HG02884 (cell line): ENCODE measurements around the gene SYT9.
"Not testable (repeated sequence)": the region's sequence is repeated elsewhere in the genome, so short reads cannot be mapped to it uniquely, and the experiment has no call there.

Source experiments
- ATAC-seq: cut with Tn5 transposase; IDR thresholded peaks from one replicate; pipeline ENCODE4 v1.9.1; 2021; ENCODE audit warnings: mild to moderate bottlenecking, moderate library complexity; ENCODE audit not compliant: unreplicated experiment

The SYT9 gene

DNA sequence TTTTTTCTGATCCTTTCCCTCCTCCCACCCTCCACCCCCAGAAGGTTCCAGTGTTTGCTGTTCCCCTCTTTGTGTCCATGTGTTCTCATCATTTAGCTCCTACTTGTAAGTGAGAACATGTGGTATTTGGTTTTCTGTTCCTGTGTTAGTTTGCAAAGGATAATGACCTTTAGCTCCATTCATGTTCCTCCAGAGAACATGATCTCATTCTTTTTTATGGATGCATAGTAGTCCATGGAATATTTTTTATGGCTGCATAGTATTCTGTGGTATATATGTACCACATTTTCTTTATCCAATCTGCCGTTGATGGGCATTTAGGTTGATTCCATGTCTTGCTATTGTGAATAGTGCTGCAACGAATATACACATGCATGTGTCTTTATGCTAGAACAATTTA lies 83.7 kb downstream of the SYT9 start:
- ATAC-seq, result not testable (repeated sequence)

DNA sequence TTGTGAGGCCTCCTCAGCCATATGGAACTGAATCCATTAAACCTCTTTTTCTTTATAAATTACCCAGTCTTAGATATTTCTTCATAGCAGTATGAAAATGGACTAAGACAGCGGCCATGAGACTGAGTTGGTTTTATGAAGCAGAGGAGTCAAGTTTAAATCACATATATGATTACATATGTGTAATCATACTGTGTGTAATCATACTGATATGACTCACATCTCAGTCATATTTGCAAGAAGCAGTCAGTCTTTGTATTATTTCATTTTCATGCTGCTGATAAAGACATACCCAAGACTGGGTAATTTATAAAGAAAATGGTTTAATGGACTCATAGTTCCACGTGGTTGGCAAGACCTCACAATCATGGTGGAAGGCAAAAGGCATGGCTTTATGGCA lies 89.8 kb downstream of the SYT9 start:
- ATAC-seq, result no peak

DNA sequence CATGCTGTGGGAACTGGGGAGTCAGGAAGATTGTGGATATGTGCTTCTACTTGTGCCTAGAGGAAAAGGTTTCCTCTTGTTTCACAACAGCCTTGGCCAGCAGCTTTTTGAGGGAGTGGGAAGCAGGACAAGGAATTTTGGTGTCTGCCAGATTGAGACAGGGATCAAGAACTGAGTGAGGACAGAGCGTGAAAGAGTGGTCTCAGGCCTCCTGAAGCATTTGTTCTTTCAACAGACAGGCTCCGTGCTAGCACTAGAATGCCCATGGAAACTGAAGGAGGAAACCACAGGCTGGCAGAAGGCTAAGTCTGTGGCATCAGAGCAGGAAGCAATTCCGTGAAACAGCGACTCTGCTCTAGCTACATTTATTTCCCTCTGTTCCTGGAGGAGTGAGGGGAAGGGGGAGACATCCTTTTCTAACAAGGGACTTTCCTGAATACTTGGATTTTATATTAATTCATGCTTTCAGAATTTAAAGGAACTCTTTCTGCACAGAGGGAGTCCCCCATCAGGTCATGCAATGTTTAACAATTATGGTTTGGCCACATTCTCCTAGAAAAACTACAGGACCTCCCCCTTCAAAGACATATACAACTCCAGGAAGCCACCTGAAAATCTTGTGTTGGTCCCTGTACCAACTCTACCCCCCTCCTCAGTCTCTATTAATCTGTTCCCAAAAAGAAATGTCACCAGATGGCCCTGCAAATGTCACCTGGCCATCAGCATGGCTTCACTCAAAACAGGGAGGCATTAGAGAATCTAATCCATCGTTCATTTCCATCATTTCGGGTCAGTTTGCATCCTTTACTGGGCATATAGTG lies 96.1 kb downstream of the SYT9 start:
- ATAC-seq, result no peak

DNA sequence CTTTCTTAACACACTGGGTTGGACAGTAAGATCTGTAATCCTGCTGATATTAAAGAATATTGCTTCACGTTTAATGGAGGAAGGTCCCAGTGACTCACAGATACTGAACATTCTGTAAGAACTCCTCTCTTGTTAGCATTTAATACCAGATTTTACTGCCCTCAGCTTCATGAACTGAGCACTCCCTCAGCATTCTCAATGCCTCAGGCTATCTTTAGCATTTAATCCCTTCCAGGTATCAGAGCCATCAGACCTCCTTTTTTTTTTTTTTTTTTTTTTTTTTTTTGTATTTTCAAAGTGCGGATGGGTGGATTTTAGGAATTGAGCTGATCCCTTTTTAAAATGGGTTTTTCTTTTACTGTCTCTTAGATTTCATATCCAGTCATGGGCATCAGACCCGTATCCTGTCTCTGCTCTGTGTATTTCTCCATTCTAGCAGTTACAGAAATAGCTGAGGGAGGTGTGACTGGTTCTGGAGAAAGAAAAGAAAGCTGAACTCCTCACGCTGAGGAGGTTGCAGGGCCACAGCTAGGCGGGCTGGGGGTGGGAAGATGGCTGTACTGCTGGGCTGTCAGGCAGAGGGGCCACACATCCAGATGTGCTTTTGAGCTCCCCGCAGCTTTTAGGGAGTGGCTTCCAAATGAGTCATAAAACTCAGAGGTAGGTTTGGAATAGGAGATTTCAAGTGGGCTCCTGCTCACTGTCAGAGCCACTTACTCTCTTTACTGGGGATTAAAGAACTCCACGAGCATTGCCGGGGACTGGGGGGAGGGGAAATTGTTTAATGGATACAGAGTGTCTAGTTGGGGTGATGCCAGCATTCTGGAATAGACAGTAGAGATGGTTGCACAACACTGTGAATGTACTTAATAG lies 97.0 kb downstream of the SYT9 start:
- ATAC-seq, result no peak

DNA sequence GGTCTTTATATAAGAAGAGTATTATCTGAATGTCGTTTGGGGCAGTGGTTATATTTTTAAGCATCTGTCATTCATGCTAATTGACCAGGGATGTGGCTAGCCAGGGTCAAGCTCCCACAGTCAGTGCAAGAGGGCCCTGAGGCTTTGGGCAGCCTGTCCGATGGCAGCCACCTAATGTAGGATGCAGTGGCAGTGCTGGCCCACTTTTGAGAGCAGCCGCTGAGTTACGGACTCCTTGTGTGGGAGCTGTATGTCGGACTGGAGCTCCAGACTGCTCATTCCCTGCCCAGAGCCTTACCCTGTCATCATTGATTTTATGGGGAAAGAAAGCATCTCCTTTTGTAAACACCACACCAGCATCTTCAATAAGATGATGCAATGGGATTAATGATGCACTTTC lies 99.5 kb downstream of the SYT9 start:
- no peak for ATAC-seq

DNA sequence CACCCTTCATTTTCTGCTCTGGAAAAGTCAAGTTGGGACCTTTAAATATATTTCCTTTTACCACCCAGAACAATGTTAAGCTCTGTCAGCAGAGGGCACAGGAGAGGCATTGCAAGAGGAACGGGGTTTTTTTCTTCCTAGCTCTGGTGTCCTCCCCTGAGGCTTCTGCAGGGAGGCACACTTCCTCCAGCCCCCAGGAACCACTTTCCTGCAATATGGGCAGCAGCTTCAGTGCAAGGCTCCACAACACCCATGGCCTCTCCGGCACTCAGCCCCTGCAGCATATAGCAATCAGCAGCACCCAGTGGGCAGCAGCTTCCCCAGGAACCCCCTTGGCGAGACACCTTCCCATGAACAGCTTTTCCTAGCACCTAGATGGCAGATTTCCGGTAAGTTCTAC lies 101.4 kb downstream of the SYT9 start:
- ATAC-seq, result peak; percentile 63

DNA sequence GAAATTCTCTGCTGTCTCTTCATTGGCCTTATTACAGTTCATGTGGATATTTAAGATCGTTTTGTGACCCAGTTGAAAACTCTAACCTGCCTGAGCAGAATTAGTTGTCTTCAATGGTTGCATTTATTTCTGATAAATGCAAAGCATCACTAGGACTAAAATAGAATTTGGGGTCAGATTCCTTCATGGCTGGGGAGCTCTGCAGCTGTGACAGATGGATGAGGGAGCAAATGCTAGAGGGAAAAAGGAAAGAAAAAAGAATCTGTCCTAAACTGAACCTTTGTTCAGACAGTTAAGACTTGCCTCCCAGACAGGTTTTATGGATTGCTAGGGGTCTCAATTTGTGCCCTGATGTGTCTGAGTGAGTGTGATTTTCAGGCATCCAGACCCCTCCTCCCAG lies 113.0 kb downstream of the SYT9 start:
- no peak for ATAC-seq

DNA sequence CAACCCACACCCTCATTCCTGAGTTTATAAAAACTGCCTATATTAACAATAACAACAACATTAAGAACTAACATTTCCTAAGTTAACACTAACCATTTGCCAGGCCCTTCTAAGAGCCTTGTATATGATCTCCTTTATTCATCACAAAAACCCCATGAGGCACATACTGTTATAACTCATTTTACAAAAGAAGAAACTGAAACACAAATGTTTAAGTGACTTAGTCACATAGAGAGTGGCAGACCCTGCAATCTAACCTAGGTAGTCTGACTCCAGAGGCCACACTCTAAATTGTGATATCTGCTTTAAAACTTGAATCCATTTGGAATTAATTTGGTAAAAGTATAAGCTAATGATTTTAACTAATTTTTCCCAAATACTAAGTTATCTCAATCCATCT lies 116.1 kb downstream of the SYT9 start:
- no peak for ATAC-seq

DNA sequence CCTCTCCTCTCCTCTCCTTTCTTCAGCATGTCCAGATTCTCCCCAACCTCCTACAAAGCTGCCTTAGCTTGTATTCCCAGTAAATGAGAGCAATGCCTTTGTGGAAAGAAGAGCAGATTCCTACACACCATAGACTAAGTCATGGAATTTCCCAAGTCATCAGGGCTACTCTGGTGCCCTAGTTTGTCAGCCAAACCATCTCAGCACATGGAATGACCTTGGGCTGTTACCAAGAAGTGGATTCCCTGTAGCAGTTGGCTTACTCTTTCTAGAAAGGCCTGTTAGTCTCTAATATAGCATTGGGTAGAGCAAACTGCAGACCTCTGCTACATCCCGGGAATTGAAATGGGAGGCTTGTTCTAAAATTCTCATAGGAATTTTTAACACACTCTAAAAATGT lies 124.7 kb downstream of the SYT9 start:
- no peak for ATAC-seq

DNA sequence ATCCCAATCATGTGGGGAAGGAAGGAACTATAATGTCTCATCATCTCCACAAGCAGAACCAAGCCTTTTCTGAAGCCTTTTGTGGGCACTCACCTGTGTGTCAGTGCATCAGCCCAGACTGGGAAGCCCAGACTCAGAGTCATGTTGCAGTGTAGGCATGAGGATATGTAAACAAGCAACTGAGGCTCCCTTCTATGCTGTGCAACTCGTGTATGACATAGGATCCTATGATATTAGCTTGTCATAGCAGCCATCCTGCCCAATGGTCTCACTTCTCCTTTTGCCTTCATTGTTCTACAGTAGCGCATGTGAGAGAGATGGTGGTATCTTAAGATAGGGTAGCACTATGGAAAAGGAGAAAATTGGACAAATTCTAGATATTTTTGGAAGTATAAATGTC lies 130.2 kb downstream of the SYT9 start:
- ATAC-seq, result no peak

DNA sequence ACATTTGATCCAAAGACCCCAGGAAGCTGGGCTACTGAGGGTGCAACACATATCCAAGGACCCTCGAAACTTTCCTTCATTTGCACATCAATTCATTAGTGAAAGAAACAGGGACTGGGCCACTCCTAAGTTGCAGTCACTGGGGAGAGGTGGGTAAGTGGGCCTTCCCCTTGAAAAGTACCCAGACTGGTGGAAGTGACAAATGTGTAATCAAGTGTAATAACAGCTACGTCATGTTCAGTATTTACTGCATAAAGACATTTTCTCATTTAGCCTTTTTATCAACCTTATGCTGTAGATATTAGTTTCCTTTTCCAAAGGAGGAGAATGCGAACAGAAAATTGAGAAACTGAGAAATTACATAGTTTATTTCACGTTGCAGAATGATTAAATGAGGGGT lies 131.7 kb downstream of the SYT9 start:
- no peak for ATAC-seq

DNA sequence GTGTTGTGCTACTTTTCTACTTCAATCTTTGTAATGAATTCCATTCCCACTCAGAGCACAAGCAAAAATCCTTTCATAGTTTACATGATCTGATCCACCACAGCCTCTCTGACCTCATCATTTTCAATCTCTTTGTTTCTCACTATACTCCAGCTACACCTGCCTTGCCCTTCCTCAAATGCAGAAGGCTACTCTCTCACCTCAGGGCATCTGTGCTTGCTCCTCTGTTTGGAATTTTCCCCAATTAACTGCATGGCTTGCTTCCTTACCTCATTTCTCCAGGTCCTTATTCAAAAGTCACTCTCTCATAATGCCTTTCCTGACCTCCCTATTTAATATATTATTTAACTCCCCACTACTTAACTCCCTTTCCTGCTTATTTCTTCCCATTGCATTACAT lies 133.0 kb downstream of the SYT9 start:
- no peak for ATAC-seq

DNA sequence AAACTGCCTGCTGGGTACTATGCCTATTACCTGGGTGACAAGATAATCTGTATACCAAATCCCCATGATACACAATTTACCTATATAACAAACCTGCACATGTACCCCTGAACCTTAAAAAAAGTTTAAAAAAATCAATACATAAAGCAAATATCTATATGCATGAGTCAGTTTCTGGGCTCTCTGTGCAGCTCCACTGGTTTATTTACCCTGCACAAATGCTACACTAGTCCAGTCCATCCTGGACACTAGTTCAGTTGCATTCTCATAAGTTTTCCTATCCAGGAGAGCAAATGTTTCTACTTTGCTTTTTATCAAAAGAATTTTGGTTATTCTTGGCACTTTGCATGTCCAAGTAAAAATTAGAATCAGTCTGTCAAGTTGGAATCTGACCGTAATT lies 133.8 kb downstream of the SYT9 start:
- ATAC-seq, result no peak

DNA sequence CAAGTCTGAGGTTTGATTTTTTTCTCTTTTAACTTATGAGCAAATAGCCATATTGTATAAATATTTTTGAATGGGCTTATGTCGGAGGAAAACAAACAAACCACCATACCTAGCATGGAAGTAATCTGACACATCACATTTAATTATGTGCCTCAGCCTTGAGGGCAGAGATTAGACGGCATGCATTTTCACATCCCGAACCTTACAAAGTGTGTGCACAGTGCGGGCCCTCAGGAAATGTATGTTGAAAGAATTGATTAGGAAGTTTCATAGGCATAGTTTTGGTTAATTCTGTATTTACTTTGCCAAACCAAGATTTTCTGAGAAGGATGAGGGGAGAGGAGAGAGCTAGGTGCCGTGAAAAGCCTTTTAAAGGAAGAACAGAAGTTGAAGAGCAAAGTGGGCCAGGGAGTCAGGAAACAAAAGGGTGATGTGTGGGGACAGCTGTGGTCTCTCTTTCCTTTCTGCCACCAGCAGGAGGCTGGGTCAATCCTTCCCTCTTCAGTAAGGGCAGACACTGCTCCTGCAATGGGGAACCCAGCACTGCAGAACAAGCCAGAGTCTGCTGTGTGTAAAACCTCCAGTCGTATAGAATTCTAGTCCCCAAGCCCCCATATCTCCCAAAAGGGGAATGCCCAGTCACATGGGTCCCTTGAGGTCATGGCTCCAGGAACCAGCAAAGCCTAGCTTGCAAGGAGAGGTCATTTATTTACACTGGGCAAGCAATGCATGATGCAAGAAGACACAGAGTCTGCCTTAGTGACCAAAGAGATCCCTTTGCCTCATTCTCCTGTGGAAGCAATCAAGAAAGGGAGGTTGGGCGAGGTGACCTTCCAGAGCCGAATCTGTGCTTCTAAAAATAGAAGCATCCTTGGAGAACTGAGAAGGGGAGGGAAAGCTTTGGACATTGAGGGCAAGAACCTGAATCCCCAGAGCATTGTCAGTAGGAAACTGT lies 162.5 kb downstream of the SYT9 start:
- no peak for ATAC-seq

DNA sequence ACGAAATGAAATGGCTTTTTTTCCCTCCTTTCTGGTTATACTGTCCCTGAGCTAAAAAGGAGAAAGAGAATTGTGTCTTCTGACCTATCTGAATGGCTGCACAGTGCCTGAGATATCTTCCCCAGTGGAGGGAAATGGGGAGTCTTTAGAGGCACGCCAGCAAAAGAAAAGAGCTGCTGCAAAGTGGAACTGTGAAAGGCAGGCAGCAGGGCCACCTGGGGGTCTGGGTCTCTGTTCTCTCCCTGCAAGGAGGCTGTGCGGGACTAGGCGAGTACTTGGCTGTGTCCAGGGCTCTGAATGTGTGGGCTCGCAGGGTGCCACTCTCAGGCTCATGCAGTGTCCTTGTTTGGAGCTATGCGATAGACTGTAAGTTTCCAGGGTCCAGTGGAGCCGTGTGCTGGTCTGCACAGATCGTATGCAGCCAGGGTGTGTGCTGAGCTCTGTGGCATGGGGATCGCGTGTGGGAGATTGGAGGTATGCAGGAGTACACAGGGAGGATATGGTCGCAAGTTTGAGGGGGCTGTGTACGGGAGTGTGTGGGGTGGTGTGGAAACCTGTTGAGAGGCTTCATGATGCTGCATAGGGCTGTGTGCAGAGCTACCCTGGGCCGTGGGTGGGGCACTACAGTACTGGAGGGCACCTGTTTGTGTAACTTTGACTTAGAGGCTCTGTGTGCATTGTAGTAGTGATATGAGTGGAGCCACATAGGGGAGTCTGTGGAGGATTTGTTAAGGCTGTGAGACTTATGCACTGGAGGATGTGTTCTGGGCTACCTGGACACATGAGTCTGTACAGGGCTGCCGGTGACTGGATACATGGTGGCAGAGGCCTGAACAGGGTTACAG lies 163.5 kb downstream of the SYT9 start:
- ATAC-seq, result no peak

DNA sequence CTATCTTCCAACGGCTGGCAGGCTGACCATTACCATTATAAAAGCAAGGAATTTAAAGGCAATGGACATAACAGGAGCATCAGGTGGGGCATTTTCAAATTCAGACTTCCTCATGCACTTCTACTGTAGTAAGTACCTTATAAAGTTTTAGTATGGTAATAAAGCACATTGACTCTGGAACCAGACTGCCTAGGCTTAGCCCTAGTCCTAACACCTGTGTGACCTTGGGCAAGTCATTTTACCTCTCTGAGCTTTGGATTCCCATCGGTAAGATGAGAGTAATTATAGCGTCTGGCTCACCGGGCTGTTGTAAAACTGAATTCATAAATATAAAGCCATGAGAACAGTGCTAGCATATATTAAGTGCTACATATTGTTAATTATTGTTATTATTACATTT lies 164.4 kb downstream of the SYT9 start:
- ATAC-seq, result no peak

DNA sequence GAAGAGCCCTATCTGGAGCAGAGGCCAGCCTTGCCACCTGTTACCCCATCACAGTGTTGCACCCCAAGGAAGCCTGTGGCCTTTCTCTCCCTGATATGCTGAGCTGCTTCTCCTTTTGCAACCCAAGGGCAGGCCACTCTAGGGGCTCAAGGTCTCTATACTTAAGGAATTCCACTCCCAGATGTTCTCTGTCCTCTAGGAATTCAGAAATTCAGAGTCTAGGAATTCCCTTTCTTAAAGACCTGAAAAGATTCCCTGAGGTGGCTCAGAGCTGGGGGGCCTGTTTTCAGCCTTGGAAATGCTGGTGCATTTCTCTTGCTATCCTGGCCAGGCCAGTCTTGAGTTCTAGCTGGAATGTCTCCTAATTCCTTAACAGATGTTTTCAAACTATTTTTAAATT lies 165.6 kb downstream of the SYT9 start:
- ATAC-seq, result no peak

DNA sequence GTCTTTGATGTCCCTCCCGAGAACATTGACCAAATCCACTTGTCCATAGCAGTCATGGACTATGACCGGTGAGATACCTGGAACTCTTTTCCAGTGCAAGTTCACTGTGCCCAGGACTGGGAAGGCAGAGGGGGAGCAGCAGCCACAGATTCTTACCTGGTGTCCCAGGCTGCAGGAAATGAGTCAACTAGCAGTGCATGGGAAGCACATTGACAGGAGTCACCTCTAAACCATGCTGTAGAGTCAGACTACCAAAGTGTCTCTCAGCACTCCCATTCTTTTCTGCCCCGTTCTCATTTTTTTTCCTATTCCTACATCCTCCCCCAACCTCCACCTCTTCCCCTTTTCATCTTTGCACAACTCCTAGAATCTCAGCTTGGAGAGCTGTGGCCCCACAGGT lies 166.4 kb downstream of the SYT9 start:
- no peak for ATAC-seq

DNA sequence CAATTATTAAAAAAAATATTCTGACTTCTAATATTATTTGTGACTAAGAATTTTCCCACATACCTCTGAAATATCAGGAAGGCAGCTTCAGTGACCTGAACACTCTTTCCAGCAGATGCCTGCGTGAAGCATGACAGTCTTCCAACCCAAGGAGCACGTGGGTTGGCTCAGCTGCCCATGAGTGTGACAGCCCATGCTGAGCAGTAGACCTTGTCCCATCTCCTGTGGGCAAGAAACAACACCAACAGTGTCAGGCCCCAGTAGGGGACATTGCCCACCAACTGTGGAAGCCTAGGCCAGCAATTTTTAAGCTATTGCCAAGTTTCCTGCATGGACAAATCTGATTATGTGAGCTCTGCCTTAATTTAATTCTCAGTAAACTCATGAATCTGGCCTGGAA lies 167.2 kb downstream of the SYT9 start:
- no peak for ATAC-seq

DNA sequence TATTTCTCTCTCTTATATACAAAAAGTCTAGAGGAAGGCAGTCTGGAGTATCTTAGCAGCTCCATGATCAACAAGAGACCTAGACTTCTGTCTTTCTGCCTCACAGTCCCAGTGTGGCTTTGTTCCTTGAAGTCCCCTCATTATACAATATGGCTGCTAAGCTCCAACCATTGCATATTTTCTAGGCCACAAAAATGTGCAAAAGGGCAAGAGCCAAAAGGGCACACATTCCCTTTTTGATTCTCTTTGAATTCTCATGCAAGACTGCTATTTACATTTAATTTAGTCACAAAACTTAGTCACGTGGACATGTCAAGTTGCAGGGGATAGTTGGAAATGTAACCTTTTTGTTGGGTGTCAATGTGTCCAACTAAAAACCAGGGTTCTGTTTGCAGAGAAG lies 169.4 kb downstream of the SYT9 start:
- ATAC-seq, result no peak
